GM12878 (cell line): ENCODE results near the gene QPCT.

ENCODE experiments used
- CHD2 ChIP-seq: IDR thresholded peaks from 2 replicates; pipeline ENCODE4 v1.6.1; 2011; ENCODE audit warnings: low read depth, low read length, improper control_type of control experiment, borderline replicate concordance
- CREM ChIP-seq: IDR thresholded peaks from 2 replicates; pipeline ENCODE4 v1.6.1; 2014; ENCODE audit warnings: antibody characterized with exemption, low read depth
- HCFC1 ChIP-seq: fragments of 150-350 bp; IDR thresholded peaks from 2 replicates; pipeline ENCODE4 v1.6.1; 2014; ENCODE audit warnings: low read length
- POLR2AphosphoS5 ChIP-seq: IDR thresholded peaks from 2 replicates; pipeline ENCODE4 v1.6.1; 2011; ENCODE audit warnings: mild to moderate bottlenecking, low read length, inconsistent platforms

- TF ChIP-seq CHD2, result no peak
- TF ChIP-seq CREM, result no peak
- TF ChIP-seq HCFC1, result no peak
- no peak for TF ChIP-seq POLR2AphosphoS5
These were observed 24.4 kb upstream of the QPCT start for GRCh38 chr2:37319754-37320609.
